HepG2 (cell line): ENCODE measurements around the gene CD2.

Experiments
- CREB1 ChIP-seq, 2 experiments: fragments of 450-650 bp in 1 of 2; IDR thresholded peaks; 2 replicates each; pipeline ENCODE4 v1.6.1; 2016 to 2017; ENCODE audit warnings: control low read depth in 1 of 2, mild to moderate bottlenecking in 1 of 2, missing compliant biosample characterization in 1 of 2, missing genetic modification characterization in 1 of 2
- HOXA3 ChIP-seq: sonication (generic); formaldehyde crosslinking; IDR thresholded peaks from 2 replicates; pipeline ENCODE4 v1.5.0; 2020; ENCODE audit warnings: missing genetic modification reagents
- HOXD1 ChIP-seq: sonication (generic); formaldehyde crosslinking; IDR thresholded peaks from 2 replicates; pipeline ENCODE4 v1.5.0; 2020; ENCODE audit warnings: missing genetic modification reagents
- KLF11 ChIP-seq: IDR thresholded peaks from 2 replicates; pipeline ENCODE4 v1.6.1; 2016; ENCODE audit warnings: missing compliant biosample characterization
- POLR2AphosphoS5 ChIP-seq: IDR thresholded peaks from 2 replicates; pipeline ENCODE4 v1.6.1; 2012; ENCODE audit warnings: low read depth, low read length
- TARDBP ChIP-seq: sonication (generic); formaldehyde crosslinking; IDR thresholded peaks from 2 replicates; pipeline ENCODE4 v1.8.0; 2022; ENCODE audit warnings: mild to moderate bottlenecking, missing genetic modification reagents
- ZNF670 ChIP-seq: sonication (generic); formaldehyde crosslinking; IDR thresholded peaks from 2 replicates; pipeline ENCODE4 v1.8.0; 2022; ENCODE audit warnings: mild to moderate bottlenecking, missing genetic modification reagents, borderline replicate concordance
- ZNF776 ChIP-seq: sonication (generic); formaldehyde crosslinking; IDR thresholded peaks from 2 replicates; pipeline ENCODE4 v1.4.0; 2020; ENCODE audit warnings: mild to moderate bottlenecking, missing genetic modification reagents
- ZNF780A ChIP-seq: sonication (generic); formaldehyde crosslinking; IDR thresholded peaks from 2 replicates; pipeline ENCODE4 v1.8.0; 2022; ENCODE audit warnings: mild to moderate bottlenecking, missing genetic modification reagents, moderate library complexity
- TF ChIP-seq, protein P1 (sequence below): sonication (generic); formaldehyde crosslinking; IDR thresholded peaks from 2 replicates; pipeline ENCODE4 v1.4.0; 2020; ENCODE audit warnings: missing genetic modification reagents
- TF ChIP-seq, protein P2 (sequence below): IDR thresholded peaks from 2 replicates; pipeline ENCODE4 v1.6.1; 2012; ENCODE audit warnings: inconsistent platforms
- TF ChIP-seq, protein P3 (sequence below): sonication (generic); formaldehyde crosslinking; IDR thresholded peaks from 2 replicates; pipeline ENCODE4 v1.5.0; 2020; ENCODE audit warnings: missing genetic modification reagents
- TF ChIP-seq, protein P4 (sequence below): sonication (generic); formaldehyde crosslinking; IDR thresholded peaks from 2 replicates; pipeline ENCODE4 v1.5.0; 2020; ENCODE audit warnings: mild to moderate bottlenecking, missing genetic modification reagents, moderate library complexity

DNA sequence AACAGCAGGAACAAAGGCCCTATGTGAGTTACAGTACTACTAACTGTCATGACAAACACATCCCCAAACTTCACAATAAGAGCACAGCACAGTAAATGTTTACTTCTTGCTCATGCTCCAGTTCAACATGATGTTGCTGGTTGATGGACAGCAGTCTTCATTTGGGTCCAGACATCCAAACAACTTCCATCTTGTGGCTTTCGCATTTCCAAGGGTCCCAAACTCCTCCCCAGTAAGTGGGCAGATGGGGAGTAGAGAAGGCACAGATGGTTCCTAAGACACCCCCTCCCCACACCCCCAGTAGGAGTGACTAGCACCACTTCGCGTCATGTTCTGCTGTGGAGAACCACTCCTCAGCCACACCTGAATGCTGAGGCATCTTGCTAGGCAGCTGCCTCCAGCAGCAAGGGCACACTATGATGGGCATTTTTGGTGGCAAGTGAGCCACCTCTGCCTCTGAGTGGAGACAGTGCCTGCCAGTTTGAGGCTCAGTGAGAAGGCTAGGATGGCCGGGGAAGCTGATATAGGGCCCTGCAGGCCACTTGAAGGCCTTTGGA is 32.7 kb upstream of the CD2 start:
- TF ChIP-seq ZNF776 (CRISPR knock-in tag) (no peak), POLR2AphosphoS5 (no peak), KLF11 (CRISPR knock-in tag) (no peak), CREB1 (IDR thresholded peaks at IDR 0.05) (no peak), CREB1 (CRISPR knock-in tag; IDR thresholded peaks at IDR 0.05) (no peak), ZNF780A (CRISPR knock-in tag) (no peak), HOXD1 (CRISPR knock-in tag) (no peak), HOXA3 (CRISPR knock-in tag) (no peak), ZNF670 (CRISPR knock-in tag) (no peak), TARDBP (CRISPR knock-in tag) (no peak)
- TF ChIP-seq, protein P1, sequence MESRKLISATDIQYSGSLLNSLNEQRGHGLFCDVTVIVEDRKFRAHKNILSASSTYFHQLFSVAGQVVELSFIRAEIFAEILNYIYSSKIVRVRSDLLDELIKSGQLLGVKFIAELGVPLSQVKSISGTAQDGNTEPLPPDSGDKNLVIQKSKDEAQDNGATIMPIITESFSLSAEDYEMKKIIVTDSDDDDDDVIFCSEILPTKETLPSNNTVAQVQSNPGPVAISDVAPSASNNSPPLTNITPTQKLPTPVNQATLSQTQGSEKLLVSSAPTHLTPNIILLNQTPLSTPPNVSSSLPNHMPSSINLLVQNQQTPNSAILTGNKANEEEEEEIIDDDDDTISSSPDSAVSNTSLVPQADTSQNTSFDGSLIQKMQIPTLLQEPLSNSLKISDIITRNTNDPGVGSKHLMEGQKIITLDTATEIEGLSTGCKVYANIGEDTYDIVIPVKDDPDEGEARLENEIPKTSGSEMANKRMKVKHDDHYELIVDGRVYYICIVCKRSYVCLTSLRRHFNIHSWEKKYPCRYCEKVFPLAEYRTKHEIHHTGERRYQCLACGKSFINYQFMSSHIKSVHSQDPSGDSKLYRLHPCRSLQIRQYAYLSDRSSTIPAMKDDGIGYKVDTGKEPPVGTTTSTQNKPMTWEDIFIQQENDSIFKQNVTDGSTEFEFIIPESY = no peak
- TF ChIP-seq, protein P2, sequence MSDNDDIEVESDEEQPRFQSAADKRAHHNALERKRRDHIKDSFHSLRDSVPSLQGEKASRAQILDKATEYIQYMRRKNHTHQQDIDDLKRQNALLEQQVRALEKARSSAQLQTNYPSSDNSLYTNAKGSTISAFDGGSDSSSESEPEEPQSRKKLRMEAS = no peak
- TF ChIP-seq, protein P3, sequence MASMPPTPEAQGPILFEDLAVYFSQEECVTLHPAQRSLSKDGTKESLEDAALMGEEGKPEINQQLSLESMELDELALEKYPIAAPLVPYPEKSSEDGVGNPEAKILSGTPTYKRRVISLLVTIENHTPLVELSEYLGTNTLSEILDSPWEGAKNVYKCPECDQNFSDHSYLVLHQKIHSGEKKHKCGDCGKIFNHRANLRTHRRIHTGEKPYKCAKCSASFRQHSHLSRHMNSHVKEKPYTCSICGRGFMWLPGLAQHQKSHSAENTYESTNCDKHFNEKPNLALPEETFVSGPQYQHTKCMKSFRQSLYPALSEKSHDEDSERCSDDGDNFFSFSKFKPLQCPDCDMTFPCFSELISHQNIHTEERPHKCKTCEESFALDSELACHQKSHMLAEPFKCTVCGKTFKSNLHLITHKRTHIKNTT (CRISPR knock-in tag) = no peak
- TF ChIP-seq, protein P4, sequence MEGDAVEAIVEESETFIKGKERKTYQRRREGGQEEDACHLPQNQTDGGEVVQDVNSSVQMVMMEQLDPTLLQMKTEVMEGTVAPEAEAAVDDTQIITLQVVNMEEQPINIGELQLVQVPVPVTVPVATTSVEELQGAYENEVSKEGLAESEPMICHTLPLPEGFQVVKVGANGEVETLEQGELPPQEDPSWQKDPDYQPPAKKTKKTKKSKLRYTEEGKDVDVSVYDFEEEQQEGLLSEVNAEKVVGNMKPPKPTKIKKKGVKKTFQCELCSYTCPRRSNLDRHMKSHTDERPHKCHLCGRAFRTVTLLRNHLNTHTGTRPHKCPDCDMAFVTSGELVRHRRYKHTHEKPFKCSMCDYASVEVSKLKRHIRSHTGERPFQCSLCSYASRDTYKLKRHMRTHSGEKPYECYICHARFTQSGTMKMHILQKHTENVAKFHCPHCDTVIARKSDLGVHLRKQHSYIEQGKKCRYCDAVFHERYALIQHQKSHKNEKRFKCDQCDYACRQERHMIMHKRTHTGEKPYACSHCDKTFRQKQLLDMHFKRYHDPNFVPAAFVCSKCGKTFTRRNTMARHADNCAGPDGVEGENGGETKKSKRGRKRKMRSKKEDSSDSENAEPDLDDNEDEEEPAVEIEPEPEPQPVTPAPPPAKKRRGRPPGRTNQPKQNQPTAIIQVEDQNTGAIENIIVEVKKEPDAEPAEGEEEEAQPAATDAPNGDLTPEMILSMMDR = no peak
